GM12878 (cell line): ENCODE measurements around the gene UBE2J2. TPM values are rescaled to one million over a fixed set of nuclear protein-coding genes. Genes with fewer than 3 reads are reported as not detected.

ENCODE experiments used
- BRCA1 ChIP-seq: IDR thresholded peaks from 2 replicates; pipeline ENCODE4 v1.6.1; 2011; ENCODE audit warnings: low read depth, low read length, improper control_type of control experiment
- CBFB ChIP-seq: IDR thresholded peaks from 2 replicates; pipeline ENCODE4 v1.6.1; 2016; ENCODE audit warnings: antibody characterized with exemption, low read depth
- EGR1 ChIP-seq, 2 experiments: IDR thresholded peaks; 1 replicate in 1 of 2; 2 replicates in 1 of 2; pipeline ENCODE4 v1.6.1; 2011 to 2012; ENCODE audit warnings: low read depth in 2 of 2, low read length in 2 of 2, borderline replicate concordance in 1 of 2, mild to moderate bottlenecking in 1 of 2, moderate library complexity in 1 of 2
- FOXK2 ChIP-seq: fragments of 450-650 bp; IDR thresholded peaks from 2 replicates; pipeline ENCODE4 v1.6.1; 2017; ENCODE audit warnings: mild to moderate bottlenecking, moderate library complexity
- HDAC2 ChIP-seq: fragments of 200-600 bp; sonication (generic); IDR thresholded peaks from 2 replicates; pipeline ENCODE4 v1.6.1; 2017
- IKZF2 ChIP-seq, 2 experiments: fragments of 450-650 bp; IDR thresholded peaks; 2 replicates each; pipeline ENCODE4 v1.6.1; 2017; ENCODE audit warnings: mild to moderate bottlenecking in 2 of 2, moderate library complexity in 2 of 2
- JUND ChIP-seq: IDR thresholded peaks from 2 replicates; pipeline ENCODE4 v1.6.1; 2012; ENCODE audit warnings: low read depth, mild to moderate bottlenecking, low read length, improper control_type of control experiment, moderate library complexity
- MEF2A ChIP-seq: IDR thresholded peaks from 2 replicates; pipeline ENCODE4 v1.6.1; 2011; ENCODE audit warnings: low read depth, mild to moderate bottlenecking, low read length, moderate library complexity; ENCODE audit not compliant: insufficient read depth
- NFYA ChIP-seq: IDR thresholded peaks from 2 replicates; pipeline ENCODE4 v1.6.1; 2011; ENCODE audit warnings: low read depth, mild to moderate bottlenecking, low read length, improper control_type of control experiment, borderline replicate concordance
- POLR2A ChIP-seq: IDR thresholded peaks from 2 replicates; pipeline ENCODE4 v1.6.1; 2011; ENCODE audit warnings: low read depth, mild to moderate bottlenecking, low read length
- POLR2AphosphoS5 ChIP-seq: IDR thresholded peaks from 2 replicates; pipeline ENCODE4 v1.6.1; 2011; ENCODE audit warnings: mild to moderate bottlenecking, low read length, inconsistent platforms
- RB1 ChIP-seq: fragments of 450-650 bp; formaldehyde crosslinking; IDR thresholded peaks from 2 replicates; pipeline ENCODE4 v1.6.1; 2017; ENCODE audit warnings: mild to moderate bottlenecking, borderline replicate concordance
- SMC3 ChIP-seq: IDR thresholded peaks from 2 replicates; pipeline ENCODE4 v1.6.1; 2011; ENCODE audit warnings: low read length, improper control_type of control experiment, borderline replicate concordance
- SREBF1 ChIP-seq: IDR thresholded peaks from 2 replicates; pipeline ENCODE4 v1.6.1; 2012; ENCODE audit warnings: mild to moderate bottlenecking, low read length
- SUZ12 ChIP-seq: fragments of 200-600 bp; sonication (generic); IDR thresholded peaks from one replicate; pipeline ENCODE4 v1.6.1; 2018; ENCODE audit warnings: antibody characterized with exemption, mild to moderate bottlenecking; ENCODE audit not compliant: unreplicated experiment
- ZNF384 ChIP-seq: IDR thresholded peaks from 2 replicates; pipeline ENCODE4 v1.6.1; 2012; ENCODE audit warnings: low read depth, mild to moderate bottlenecking, low read length, improper control_type of control experiment, borderline replicate concordance
- ZNF687 ChIP-seq: fragments of 450-650 bp; IDR thresholded peaks from 2 replicates; pipeline ENCODE4 v1.6.1; 2017; ENCODE audit warnings: mild to moderate bottlenecking, moderate library complexity
- polyA plus RNA-seq, 11 experiments: library from polyadenylated mRNA; depleted of rRNA in 4 of 11; unstranded in 6 of 11; stranded (reverse) in 5 of 11; fragments of >200 nt; fragmentation: Nextera tagmentation in 4 of 11; fragmentation: Illumina TruSeq in 1 of 11; extraction: Ambion mirVana in 4 of 11; extraction: Trizol in 1 of 11; gene quantifications; 1 replicate in 1 of 11; 2 replicates in 10 of 11; pipeline versions ENCODE4 v1.2.1 to v1.2.3, GENCODE V29; 2011 to 2016; ENCODE audit warnings: inconsistent platforms in 2 of 11, missing spikeins in 2 of 11, low read depth in 1 of 11
- total RNA-seq, 4 experiments: library from RNA; depleted of rRNA in 3 of 4; stranded (reverse); fragments of >200 nt in 3 of 4; fragmentation: Illumina TruSeq in 1 of 4; extraction: Trizol in 1 of 4; gene quantifications; 2 replicates each; pipeline versions ENCODE4 v1.2.1 to v1.2.3, GENCODE V29; 2013 to 2021
- TF ChIP-seq, protein P1 (sequence below): fragments of 450-650 bp; IDR thresholded peaks from 2 replicates; pipeline ENCODE4 v1.6.1; 2017; ENCODE audit warnings: mild to moderate bottlenecking, low read depth, inconsistent platforms; ENCODE audit not compliant: poor library complexity, severe bottlenecking
- TF ChIP-seq, protein P2 (sequence below): IDR thresholded peaks from 2 replicates; pipeline ENCODE4 v1.6.1; 2012; ENCODE audit warnings: mild to moderate bottlenecking, low read depth, low read length

Gene UBE2J2
- total and polyA plus RNA-seq, 10 of the 15 experiments (the other 5 are each of a cell fraction or from before 2014, with no cell fraction given), result 0.72 to 70.5 (median 49.2) TPM

DNA sequence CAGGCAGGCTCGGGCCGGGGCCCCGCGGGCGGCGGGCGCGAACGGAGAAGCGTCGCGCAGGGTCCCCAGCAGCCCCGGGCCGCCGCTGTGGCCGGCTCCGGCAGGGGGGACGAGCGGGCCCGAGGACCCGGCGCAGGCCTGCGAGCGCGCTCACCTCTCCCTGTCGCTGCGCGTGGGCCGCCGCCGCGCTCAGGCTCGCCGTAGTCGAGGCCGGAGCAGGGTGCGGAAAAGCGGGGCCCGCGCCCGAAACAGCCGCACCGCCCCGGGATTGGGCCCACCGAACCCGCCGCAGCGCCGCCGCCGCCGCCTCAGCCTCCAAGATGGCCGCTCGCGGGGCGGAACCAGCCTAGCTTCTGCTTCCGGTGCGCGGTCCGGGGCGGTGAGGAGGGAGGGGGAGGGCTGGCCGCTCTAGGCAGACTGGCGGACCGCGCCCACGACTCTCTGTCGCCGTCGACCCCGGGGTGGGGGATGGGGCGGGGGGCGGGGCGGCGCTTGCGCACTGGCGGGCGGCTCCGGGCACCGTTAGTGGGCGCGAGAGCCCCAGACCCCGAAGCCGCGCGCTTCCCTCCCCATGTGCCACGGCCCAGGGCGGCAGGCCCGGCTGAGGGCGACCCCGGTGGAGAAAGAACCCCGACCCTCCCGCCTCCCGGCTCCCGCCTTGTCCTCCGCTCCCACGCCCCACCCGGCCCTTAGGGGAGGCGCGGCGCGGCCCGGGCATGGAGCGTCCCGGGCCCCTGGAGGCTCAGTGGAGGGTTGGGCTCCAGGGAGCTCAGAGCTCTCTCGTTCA, at the start of gene UBE2J2 (continued):
- TF ChIP-seq, protein P1, sequence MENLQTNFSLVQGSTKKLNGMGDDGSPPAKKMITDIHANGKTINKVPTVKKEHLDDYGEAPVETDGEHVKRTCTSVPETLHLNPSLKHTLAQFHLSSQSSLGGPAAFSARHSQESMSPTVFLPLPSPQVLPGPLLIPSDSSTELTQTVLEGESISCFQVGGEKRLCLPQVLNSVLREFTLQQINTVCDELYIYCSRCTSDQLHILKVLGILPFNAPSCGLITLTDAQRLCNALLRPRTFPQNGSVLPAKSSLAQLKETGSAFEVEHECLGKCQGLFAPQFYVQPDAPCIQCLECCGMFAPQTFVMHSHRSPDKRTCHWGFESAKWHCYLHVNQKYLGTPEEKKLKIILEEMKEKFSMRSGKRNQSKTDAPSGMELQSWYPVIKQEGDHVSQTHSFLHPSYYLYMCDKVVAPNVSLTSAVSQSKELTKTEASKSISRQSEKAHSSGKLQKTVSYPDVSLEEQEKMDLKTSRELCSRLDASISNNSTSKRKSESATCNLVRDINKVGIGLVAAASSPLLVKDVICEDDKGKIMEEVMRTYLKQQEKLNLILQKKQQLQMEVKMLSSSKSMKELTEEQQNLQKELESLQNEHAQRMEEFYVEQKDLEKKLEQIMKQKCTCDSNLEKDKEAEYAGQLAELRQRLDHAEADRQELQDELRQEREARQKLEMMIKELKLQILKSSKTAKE, result no peak
- TF ChIP-seq ZNF384 (no peak), IKZF2 (IDR thresholded peaks at IDR 0.05) (no peak), SREBF1 (no peak), MEF2A (0 out of 2 replicates have a peak, but pooled peaks have one; percentile 38), JUND (no peak), SUZ12 (no peak), POLR2AphosphoS5 (0 out of 2 replicates have a peak, but pooled peaks have one; percentile 50), NFYA (no peak), FOXK2 (no peak), BRCA1 (no peak), SMC3 (no peak; the same call in 1 of the 2 replicates), CBFB (no peak), ZNF687 (0 out of 2 replicates have a peak, but pooled peaks have one; percentile 37), RB1 (peak; percentile 22; the same call in 1 of the 2 replicates), POLR2A (peak; percentile 87), HDAC2 (no peak), EGR1 (IDR thresholded peaks at IDR 0.05; ENCODE audit: borderline replicate concordance in 1 of 2, low read depth in 2 of 2, low read length in 2 of 2) (peak in 1 of 2 experiments; percentile 95; a peak in 2 of 3 replicates)
- TF ChIP-seq, protein P2, sequence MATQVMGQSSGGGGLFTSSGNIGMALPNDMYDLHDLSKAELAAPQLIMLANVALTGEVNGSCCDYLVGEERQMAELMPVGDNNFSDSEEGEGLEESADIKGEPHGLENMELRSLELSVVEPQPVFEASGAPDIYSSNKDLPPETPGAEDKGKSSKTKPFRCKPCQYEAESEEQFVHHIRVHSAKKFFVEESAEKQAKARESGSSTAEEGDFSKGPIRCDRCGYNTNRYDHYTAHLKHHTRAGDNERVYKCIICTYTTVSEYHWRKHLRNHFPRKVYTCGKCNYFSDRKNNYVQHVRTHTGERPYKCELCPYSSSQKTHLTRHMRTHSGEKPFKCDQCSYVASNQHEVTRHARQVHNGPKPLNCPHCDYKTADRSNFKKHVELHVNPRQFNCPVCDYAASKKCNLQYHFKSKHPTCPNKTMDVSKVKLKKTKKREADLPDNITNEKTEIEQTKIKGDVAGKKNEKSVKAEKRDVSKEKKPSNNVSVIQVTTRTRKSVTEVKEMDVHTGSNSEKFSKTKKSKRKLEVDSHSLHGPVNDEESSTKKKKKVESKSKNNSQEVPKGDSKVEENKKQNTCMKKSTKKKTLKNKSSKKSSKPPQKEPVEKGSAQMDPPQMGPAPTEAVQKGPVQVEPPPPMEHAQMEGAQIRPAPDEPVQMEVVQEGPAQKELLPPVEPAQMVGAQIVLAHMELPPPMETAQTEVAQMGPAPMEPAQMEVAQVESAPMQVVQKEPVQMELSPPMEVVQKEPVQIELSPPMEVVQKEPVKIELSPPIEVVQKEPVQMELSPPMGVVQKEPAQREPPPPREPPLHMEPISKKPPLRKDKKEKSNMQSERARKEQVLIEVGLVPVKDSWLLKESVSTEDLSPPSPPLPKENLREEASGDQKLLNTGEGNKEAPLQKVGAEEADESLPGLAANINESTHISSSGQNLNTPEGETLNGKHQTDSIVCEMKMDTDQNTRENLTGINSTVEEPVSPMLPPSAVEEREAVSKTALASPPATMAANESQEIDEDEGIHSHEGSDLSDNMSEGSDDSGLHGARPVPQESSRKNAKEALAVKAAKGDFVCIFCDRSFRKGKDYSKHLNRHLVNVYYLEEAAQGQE, result peak; percentile 21; the same call in 1 of the 2 replicates
